Measurements from ENCODE around the gene ENHO.

DNA sequence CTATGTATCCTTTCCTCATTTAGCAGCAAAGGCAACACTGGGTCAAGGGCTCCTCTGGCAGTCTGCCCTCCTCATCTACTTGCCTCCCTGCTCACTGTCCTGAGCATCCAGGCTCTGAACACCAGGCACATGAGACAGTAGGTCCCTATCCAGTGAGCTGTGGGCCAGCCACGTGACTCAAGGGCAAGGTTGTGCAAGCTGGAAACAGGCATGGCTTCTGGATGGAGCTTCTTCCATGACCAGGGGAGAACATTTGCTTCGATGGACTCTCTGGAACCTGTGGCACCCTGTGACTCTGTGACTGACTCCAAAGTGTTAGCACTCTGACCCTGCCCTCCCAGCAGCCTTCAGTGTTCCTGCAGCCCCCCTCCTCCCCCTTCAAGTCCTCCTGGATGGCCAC, 31.2 kb downstream of the ENHO start:
- TF ChIP-seq, protein P1, sequence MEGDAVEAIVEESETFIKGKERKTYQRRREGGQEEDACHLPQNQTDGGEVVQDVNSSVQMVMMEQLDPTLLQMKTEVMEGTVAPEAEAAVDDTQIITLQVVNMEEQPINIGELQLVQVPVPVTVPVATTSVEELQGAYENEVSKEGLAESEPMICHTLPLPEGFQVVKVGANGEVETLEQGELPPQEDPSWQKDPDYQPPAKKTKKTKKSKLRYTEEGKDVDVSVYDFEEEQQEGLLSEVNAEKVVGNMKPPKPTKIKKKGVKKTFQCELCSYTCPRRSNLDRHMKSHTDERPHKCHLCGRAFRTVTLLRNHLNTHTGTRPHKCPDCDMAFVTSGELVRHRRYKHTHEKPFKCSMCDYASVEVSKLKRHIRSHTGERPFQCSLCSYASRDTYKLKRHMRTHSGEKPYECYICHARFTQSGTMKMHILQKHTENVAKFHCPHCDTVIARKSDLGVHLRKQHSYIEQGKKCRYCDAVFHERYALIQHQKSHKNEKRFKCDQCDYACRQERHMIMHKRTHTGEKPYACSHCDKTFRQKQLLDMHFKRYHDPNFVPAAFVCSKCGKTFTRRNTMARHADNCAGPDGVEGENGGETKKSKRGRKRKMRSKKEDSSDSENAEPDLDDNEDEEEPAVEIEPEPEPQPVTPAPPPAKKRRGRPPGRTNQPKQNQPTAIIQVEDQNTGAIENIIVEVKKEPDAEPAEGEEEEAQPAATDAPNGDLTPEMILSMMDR (IDR thresholded peaks at IDR 0.05): no peak
- TF ChIP-seq POLR2A (IDR thresholded peaks at IDR 0.05): no peak
